HCT116 (cell line): Measurements from ENCODE around the gene FOXP2. TPM values are rescaled to one million over a fixed set of nuclear protein-coding genes. Genes with fewer than 3 reads are reported as not detected.

Experiments used
- ATAC-seq: fragments of 200-7000 bp; cut with Tn5 transposase; 2 replicates; pipeline ENCODE4 v1.9.1; 2020; ENCODE audit warnings: mild to moderate bottlenecking, moderate library complexity
- BruUV-seq: library from RNA; stranded (reverse); fragments of 400-500 nt; replicated peaks from 2 replicates; lab custom pipeline; 2021; lab: Mats Ljungman, UMichigan
- CTCF ChIA-PET: fragments of 300-600 bp; sonication (Branson Sonifier 250); formaldehyde crosslinking; loops from one replicate; lab custom pipeline; 2021; ENCODE audit warnings: antibody characterized with exemption; lab: Charles Lee
- POLR2A ChIA-PET: fragments of 300-600, 350-600 bp; sonication (Branson Sonifier 250); formaldehyde crosslinking; loops from one replicate; lab custom pipeline; 2021; ENCODE audit warnings: antibody characterized with exemption; lab: Charles Lee
- RAD21 ChIA-PET, 2 experiments: fragments of 300-600 bp; sonication (Branson Sonifier 250); formaldehyde crosslinking; loops; one replicate each; lab custom pipeline; 2023; ENCODE audit warnings: low total read pairs in 2 of 2; ENCODE audit not compliant: uncharacterized antibody in 2 of 2, unreplicated experiment in 2 of 2, low non-redundant PET in 1 of 2; lab: Charles Lee
- DNase-seq: peaks from one replicate; pipeline ENCODE4 v3.0.0-alpha.2; 2010; ENCODE audit warnings: low read depth, low spot score
- H2AFZ ChIP-seq: fragments of 200-600 bp; shearing (Covaris generic), sonication (generic); 2 replicates; pipeline ENCODE4 v1.6.1; 2017; ENCODE audit warnings: low read depth, mixed run types, mixed read lengths, antibody characterized with exemption, low read length; ENCODE audit not compliant: poor library complexity, severe bottlenecking
- H3K27ac ChIP-seq: 2 replicates; pipeline ENCODE4 v1.5.1; 2012; ENCODE audit warnings: low read depth, low read length
- H3K27me3 ChIP-seq: fragments of 200-600 bp; sonication (generic); 2 replicates; pipeline ENCODE4 v1.6.1; 2016; ENCODE audit warnings: mixed run types, low read length, mixed read lengths; ENCODE audit not compliant: insufficient read depth
- H3K36me3 ChIP-seq, 2 experiments: fragments of 200-500 bp in 1 of 2; fragments of 200-600 bp in 1 of 2; sonication (Bioruptor generic) in 1 of 2; sonication (generic) in 1 of 2; 2 replicates each; pipeline versions ENCODE4 v1.5.1 to v1.6.1; 2014 to 2016; ENCODE audit warnings: low read length in 2 of 2, inconsistent platforms in 1 of 2, mixed read lengths in 1 of 2, mixed run types in 1 of 2; ENCODE audit not compliant: insufficient read depth in 2 of 2, control insufficient read depth in 1 of 2
- H3K4me1 ChIP-seq, 2 experiments: fragments of 200-600 bp in 1 of 2; sonication (generic) in 1 of 2; 2 replicates each; pipeline versions ENCODE4 v1.5.1 to v1.6.1; 2012 to 2017; ENCODE audit warnings: low read length in 2 of 2, inconsistent platforms in 1 of 2, mild to moderate bottlenecking in 1 of 2, mixed read lengths in 1 of 2, mixed run types in 1 of 2, moderate library complexity in 1 of 2; ENCODE audit not compliant: insufficient read depth in 2 of 2, control insufficient read depth in 1 of 2
- H3K4me2 ChIP-seq: fragments of 200-600 bp; sonication (generic); 2 replicates; pipeline ENCODE4 v1.6.1; 2017; ENCODE audit warnings: mixed run types, low read length, mixed read lengths
- H3K4me3 ChIP-seq, 2 experiments: fragments of 200-600 bp in 1 of 2; sonication (generic) in 1 of 2; replicated peaks in 1 of 2; 2 replicates each; pipeline ENCODE4 v1.5.1; 2011 to 2016; ENCODE audit warnings: low read length in 2 of 2, control low read depth in 1 of 2, low read depth in 1 of 2, mild to moderate bottlenecking in 1 of 2, mixed read lengths in 1 of 2, mixed run types in 1 of 2
- H3K79me2 ChIP-seq: fragments of 200-600 bp; sonication (generic); 2 replicates; pipeline ENCODE4 v1.6.1; 2017; ENCODE audit warnings: mild to moderate bottlenecking, mixed run types, low read length, moderate library complexity, mixed read lengths; ENCODE audit not compliant: insufficient read depth
- H3K9ac ChIP-seq: fragments of 200-600 bp; sonication (generic); 2 replicates; pipeline ENCODE4 v1.6.1; 2016; ENCODE audit warnings: low read length, mixed read lengths
- H3K9me2 ChIP-seq: fragments of 200-600 bp; sonication (generic), shearing (Covaris generic); 2 replicates; pipeline ENCODE4 v1.6.1; 2017; ENCODE audit warnings: mixed run types, mild to moderate bottlenecking, moderate library complexity; ENCODE audit not compliant: insufficient read depth
- H3K9me3 ChIP-seq, 2 experiments: fragments of 200-500 bp in 1 of 2; fragments of 200-600 bp in 1 of 2; sonication (Bioruptor generic) in 1 of 2; sonication (generic) in 1 of 2; 2 replicates each; pipeline ENCODE4 v1.6.1; 2014 to 2017; ENCODE audit warnings: low read length in 2 of 2, mixed read lengths in 2 of 2, inconsistent platforms in 1 of 2, low read depth in 1 of 2, mild to moderate bottlenecking in 1 of 2, mixed run types in 1 of 2, moderate library complexity in 1 of 2; ENCODE audit not compliant: control insufficient read depth in 1 of 2, insufficient read depth in 1 of 2
- H4K20me1 ChIP-seq: fragments of 200-600 bp; sonication (generic), shearing (Covaris generic); 2 replicates; pipeline ENCODE4 v1.6.1; 2017; ENCODE audit warnings: mixed run types, mild to moderate bottlenecking, moderate library complexity; ENCODE audit not compliant: insufficient read depth
- ELF1 ChIP-seq: IDR thresholded peaks from 2 replicates; pipeline ENCODE4 v1.6.1; 2012; ENCODE audit warnings: low read depth, borderline replicate concordance
- POLR2AphosphoS5 ChIP-seq: IDR thresholded peaks from 2 replicates; pipeline ENCODE4 v1.6.1; 2011; ENCODE audit warnings: mild to moderate bottlenecking, low read depth, low read length, moderate library complexity
- RAD21 ChIP-seq: IDR thresholded peaks from 2 replicates; pipeline ENCODE4 v1.6.1; 2012; ENCODE audit warnings: low read depth, mild to moderate bottlenecking
- SIN3A ChIP-seq: IDR thresholded peaks from 2 replicates; pipeline ENCODE4 v1.6.1; 2012; ENCODE audit warnings: low read depth
- SRF ChIP-seq: IDR thresholded peaks from 2 replicates; pipeline ENCODE4 v1.6.1; 2012; ENCODE audit warnings: low read depth
- TCF7L2 ChIP-seq: IDR thresholded peaks from 2 replicates; pipeline ENCODE4 v1.7.0; 2011; ENCODE audit warnings: borderline replicate concordance, inconsistent platforms; ENCODE audit not compliant: insufficient read depth, insufficient read length; ENCODE audit errors: extremely low read depth
- YY1 ChIP-seq: IDR thresholded peaks from 2 replicates; pipeline ENCODE4 v1.6.1; 2011; ENCODE audit warnings: low read length, low read depth, moderate library complexity, mild to moderate bottlenecking; ENCODE audit not compliant: insufficient replicate concordance; ENCODE audit errors: extremely low read depth
- ZFX ChIP-seq: fragments of 450-650 bp; IDR thresholded peaks from 2 replicates; pipeline ENCODE4 v1.6.1; 2017
- ZNF274 ChIP-seq: fragments of 200-500 bp; sonication (Bioruptor generic); IDR thresholded peaks from 2 replicates; pipeline ENCODE4 v1.6.1; 2014; ENCODE audit warnings: mild to moderate bottlenecking, low read depth, low read length, inconsistent platforms
- intact Hi-C: fragments of 100-400 bp; cut with micrococcal nuclease; formaldehyde crosslinking; loops from 2 replicates; pipeline ENCODE4 v1.10.0; 2022
- total RNA-seq: library from RNA; stranded (reverse); gene quantifications from one replicate; pipeline ENCODE4 v1.2.1, GENCODE V29; 2021; ENCODE audit not compliant: unreplicated experiment
- TF ChIP-seq, protein P1 (sequence below): IDR thresholded peaks from 2 replicates; pipeline ENCODE4 v1.6.1; 2012; ENCODE audit warnings: low read depth
- TF ChIP-seq, protein P2 (sequence below), 3 experiments: fragments of 200-600 bp in 1 of 3; sonication (generic) in 1 of 3; IDR thresholded peaks in 2 of 3; conservative IDR thresholded peaks in 1 of 3; 2 replicates each; pipeline ENCODE4 v1.5.1; 2012 to 2017; ENCODE audit warnings: low read depth in 2 of 3, low read length in 2 of 3, antibody characterized with exemption in 1 of 3, borderline replicate concordance in 1 of 3, control low read depth in 1 of 3, mild to moderate bottlenecking in 1 of 3, mixed read lengths in 1 of 3, mixed run types in 1 of 3, moderate library complexity in 1 of 3; ENCODE audit not compliant: insufficient read depth in 1 of 3
- TF ChIP-seq, protein P3 (sequence below): IDR thresholded peaks from 2 replicates; pipeline ENCODE4 v1.6.1; 2012
- TF ChIP-seq, protein P4 (sequence below): IDR thresholded peaks from 2 replicates; pipeline ENCODE4 v1.6.1; 2012

Gene FOXP2
- total RNA-seq, 1 experiment from 2014 or later: 2.5 TPM

DNA sequence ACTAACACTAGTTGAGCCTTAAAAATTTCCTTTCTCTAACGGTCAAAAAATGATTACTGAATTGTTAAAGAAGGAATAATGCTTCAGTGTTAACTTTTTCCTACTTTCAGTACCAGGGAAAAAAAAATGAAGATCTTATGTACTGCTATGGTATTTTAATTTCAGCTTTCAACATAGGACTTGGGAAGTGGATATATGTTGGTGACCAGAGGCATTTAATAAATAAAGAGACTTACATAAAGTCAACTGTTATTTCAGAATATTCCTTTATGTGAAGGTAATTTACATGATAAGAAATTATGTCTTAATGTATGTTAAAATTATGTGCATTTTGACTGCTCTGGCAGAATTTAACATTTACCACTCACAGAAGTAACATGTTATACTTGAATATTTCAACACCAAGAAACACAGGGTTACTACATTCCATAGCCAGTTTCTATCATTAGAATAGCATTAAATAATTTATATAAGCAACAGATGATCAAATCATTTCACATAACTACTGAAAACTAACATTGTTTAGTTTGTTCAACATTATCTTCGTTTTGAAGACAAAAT is 257.0 kb downstream of the FOXP2 start:
- intact Hi-C loops: no loop called here
- H3K27me3 ChIP-seq: no peaks in the 10 kb centered on the region
- H3K79me2 ChIP-seq: no peaks in the 10 kb centered on the region
- CTCF ChIA-PET: no interaction called here
- TF ChIP-seq RAD21: no peak
- no peak for TF ChIP-seq TCF7L2
- no peak for TF ChIP-seq POLR2AphosphoS5
- TF ChIP-seq ELF1: no peak
- TF ChIP-seq, all 23 proteins: peak for 0
- Histone ChIP-seq H4K20me1 (no peaks in the 10 kb centered on the region), H3K4me1 (no peaks in the 10 kb centered on the region), H3K9me2 (no peaks in the 10 kb centered on the region), H2AFZ (no peak overlapping the region), H3K27ac (no peak overlapping the region), H3K4me2 (no peak overlapping the region), H3K9me3 (no peaks in the 10 kb centered on the region), H3K36me3 (no peaks in the 10 kb centered on the region), H3K9ac (no peak overlapping the region), H3K4me3 (no peak overlapping the region)
- DNase-seq (no peak), ATAC-seq (no peak)
- ChIA-PET RAD21 (no interaction called here), POLR2A (no interaction called here)
- BruUV-seq: no TSS peak

DNA sequence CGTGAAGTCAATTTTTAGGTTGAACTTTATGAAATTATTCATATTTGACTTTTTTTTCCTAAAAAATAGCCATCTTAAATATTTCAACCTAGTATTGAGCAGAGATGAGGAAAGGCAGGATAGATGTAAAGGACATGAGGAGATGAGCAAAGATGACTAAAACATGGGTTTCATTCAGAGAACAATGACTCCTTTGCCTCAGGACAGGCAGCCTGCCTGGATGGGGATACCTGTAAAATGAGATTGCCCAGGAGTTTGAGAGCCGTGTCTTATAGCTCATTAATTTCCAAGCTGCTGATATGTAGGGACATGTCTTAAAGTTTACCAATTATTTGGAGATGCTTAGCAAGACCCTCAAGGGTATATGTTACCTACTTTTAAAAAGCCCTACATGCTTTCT is 263.5 kb downstream of the FOXP2 start:
- ATAC-seq: no peak
- Histone ChIP-seq H3K4me1 (no peaks in the 10 kb centered on the region), H3K79me2 (no peaks in the 10 kb centered on the region), H4K20me1 (no peaks in the 10 kb centered on the region; the same call in 1 of the 2 replicates), H3K4me3 (no peak overlapping the region), H3K4me2 (no peak overlapping the region), H3K9me3 (no peaks in the 10 kb centered on the region), H3K9ac (no peak overlapping the region), H3K9me2 (no peaks in the 10 kb centered on the region), H2AFZ (no peak overlapping the region), H3K27me3 (no peaks in the 10 kb centered on the region), H3K36me3 (no peaks in the 10 kb centered on the region), H3K27ac (no peak overlapping the region)
- POLR2A ChIA-PET: no interaction called here
- no peak for DNase-seq
- intact Hi-C loops: no loop called here
- CTCF ChIA-PET: no interaction called here
- RAD21 ChIA-PET: no interaction called here
- no TSS peak for BruUV-seq
- TF ChIP-seq RAD21 (no peak), ELF1 (no peak), ZFX (no peak), SIN3A (no peak), POLR2AphosphoS5 (no peak), TCF7L2 (no peak), SRF (no peak), ZNF274 (no peak), YY1 (no peak)
- TF ChIP-seq, protein P1, sequence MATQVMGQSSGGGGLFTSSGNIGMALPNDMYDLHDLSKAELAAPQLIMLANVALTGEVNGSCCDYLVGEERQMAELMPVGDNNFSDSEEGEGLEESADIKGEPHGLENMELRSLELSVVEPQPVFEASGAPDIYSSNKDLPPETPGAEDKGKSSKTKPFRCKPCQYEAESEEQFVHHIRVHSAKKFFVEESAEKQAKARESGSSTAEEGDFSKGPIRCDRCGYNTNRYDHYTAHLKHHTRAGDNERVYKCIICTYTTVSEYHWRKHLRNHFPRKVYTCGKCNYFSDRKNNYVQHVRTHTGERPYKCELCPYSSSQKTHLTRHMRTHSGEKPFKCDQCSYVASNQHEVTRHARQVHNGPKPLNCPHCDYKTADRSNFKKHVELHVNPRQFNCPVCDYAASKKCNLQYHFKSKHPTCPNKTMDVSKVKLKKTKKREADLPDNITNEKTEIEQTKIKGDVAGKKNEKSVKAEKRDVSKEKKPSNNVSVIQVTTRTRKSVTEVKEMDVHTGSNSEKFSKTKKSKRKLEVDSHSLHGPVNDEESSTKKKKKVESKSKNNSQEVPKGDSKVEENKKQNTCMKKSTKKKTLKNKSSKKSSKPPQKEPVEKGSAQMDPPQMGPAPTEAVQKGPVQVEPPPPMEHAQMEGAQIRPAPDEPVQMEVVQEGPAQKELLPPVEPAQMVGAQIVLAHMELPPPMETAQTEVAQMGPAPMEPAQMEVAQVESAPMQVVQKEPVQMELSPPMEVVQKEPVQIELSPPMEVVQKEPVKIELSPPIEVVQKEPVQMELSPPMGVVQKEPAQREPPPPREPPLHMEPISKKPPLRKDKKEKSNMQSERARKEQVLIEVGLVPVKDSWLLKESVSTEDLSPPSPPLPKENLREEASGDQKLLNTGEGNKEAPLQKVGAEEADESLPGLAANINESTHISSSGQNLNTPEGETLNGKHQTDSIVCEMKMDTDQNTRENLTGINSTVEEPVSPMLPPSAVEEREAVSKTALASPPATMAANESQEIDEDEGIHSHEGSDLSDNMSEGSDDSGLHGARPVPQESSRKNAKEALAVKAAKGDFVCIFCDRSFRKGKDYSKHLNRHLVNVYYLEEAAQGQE: no peak
- TF ChIP-seq, protein P2, sequence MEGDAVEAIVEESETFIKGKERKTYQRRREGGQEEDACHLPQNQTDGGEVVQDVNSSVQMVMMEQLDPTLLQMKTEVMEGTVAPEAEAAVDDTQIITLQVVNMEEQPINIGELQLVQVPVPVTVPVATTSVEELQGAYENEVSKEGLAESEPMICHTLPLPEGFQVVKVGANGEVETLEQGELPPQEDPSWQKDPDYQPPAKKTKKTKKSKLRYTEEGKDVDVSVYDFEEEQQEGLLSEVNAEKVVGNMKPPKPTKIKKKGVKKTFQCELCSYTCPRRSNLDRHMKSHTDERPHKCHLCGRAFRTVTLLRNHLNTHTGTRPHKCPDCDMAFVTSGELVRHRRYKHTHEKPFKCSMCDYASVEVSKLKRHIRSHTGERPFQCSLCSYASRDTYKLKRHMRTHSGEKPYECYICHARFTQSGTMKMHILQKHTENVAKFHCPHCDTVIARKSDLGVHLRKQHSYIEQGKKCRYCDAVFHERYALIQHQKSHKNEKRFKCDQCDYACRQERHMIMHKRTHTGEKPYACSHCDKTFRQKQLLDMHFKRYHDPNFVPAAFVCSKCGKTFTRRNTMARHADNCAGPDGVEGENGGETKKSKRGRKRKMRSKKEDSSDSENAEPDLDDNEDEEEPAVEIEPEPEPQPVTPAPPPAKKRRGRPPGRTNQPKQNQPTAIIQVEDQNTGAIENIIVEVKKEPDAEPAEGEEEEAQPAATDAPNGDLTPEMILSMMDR (IDR thresholded peaks at IDR 0.05 in 2 of 3, conservative IDR thresholded peaks at IDR 0.05 in 1 of 3; ENCODE audit: borderline replicate concordance in 1 of 3, insufficient read depth in 1 of 3, low read depth in 2 of 3, low read length in 2 of 3): no peak
- TF ChIP-seq, protein P3, sequence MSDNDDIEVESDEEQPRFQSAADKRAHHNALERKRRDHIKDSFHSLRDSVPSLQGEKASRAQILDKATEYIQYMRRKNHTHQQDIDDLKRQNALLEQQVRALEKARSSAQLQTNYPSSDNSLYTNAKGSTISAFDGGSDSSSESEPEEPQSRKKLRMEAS: no peak
- TF ChIP-seq, protein P4, sequence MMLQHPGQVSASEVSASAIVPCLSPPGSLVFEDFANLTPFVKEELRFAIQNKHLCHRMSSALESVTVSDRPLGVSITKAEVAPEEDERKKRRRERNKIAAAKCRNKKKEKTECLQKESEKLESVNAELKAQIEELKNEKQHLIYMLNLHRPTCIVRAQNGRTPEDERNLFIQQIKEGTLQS: no peak
